Measurements from ENCODE around the gene LTA4H. TPM values are rescaled to one million over a fixed set of nuclear protein-coding genes. Genes with fewer than 3 reads are reported as not detected.

LTA4H gene
- total RNA-seq, 1 donor from 2014 or later: 567 TPM

DNA sequence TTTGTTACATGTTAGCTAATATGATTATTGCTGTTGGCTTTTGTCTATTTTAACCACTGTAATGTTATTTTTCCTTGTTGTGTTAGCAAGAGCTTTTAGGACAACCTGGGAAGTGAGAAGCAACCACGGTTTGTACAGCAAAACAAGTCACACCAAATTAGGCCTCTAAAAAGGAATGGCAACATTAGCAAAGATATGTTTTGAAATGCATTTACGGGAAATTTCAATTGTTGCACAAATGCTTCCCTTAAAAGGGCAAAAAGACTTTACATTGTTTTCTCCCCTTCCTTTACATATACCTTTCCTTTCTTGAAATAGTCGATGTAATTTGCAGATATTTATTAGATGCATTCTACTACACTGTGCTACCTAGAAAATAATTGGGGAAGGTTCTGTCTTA, 4.1 kb upstream of the LTA4H start:
- H3K4me1 ChIP-seq: peaks cover 14% of the 10 kb centered on the region
- ATAC-seq (no peak), DNase-seq (no peak)
- intact Hi-C loops (cut with DNase I): no loop called here
- H3K4me3 ChIP-seq: no peak overlapping the region
- H3K27ac ChIP-seq: no peak overlapping the region
- H3K9me3 ChIP-seq: no peaks in the 10 kb centered on the region
- no peaks in the 10 kb centered on the region for H3K27me3 ChIP-seq (ENCODE audit: low read depth)
- TF ChIP-seq, protein P1, sequence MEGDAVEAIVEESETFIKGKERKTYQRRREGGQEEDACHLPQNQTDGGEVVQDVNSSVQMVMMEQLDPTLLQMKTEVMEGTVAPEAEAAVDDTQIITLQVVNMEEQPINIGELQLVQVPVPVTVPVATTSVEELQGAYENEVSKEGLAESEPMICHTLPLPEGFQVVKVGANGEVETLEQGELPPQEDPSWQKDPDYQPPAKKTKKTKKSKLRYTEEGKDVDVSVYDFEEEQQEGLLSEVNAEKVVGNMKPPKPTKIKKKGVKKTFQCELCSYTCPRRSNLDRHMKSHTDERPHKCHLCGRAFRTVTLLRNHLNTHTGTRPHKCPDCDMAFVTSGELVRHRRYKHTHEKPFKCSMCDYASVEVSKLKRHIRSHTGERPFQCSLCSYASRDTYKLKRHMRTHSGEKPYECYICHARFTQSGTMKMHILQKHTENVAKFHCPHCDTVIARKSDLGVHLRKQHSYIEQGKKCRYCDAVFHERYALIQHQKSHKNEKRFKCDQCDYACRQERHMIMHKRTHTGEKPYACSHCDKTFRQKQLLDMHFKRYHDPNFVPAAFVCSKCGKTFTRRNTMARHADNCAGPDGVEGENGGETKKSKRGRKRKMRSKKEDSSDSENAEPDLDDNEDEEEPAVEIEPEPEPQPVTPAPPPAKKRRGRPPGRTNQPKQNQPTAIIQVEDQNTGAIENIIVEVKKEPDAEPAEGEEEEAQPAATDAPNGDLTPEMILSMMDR (IDR thresholded peaks at IDR 0.05): no peak
- H3K36me3 ChIP-seq: no peaks in the 10 kb centered on the region

DNA sequence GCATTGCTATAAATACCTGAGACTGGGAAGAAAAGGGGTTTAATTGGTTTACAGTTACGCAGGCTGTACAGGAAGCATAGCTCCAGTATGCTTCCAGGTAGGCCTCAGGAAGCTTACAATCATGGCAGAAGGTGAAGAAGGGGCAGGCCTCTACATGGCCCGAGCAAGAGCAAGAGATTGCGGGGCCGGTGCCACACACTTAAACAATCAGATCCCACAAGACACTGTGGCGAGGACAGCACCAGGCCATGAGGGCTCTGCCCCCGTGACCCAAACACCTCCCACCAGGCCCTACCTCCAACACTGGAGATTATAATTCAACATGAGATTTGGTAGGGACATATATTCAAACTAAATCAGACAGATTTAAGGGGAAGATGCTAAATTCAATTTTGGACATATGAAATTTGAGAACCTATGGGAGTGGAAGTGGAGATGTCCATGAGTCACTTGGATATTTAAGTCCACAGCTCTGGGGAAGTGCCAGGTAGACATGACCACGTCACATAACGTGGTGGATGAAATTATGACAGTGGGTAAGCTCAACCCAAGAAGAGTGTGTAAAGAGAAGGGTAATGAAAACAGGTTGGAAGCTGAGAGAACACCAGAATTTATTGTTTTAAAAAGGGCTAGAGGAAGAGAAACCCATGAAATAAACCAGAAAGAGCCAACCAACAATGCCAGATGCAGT, 1.5 kb upstream of the LTA4H start:
- DNase-seq (no peak), ATAC-seq (no peak)
- no peaks in the 10 kb centered on the region for H3K9me3 ChIP-seq
- no peak overlapping the region for H3K27ac ChIP-seq
- H3K36me3 ChIP-seq: no peaks in the 10 kb centered on the region
- H3K4me1 ChIP-seq: peaks cover 16% of the 10 kb centered on the region
- intact Hi-C loops (cut with DNase I): no loop called here
- no peak overlapping the region for H3K4me3 ChIP-seq
- no peaks in the 10 kb centered on the region for H3K27me3 ChIP-seq (ENCODE audit: low read depth)
- TF ChIP-seq, protein P1 (IDR thresholded peaks at IDR 0.05): no peak

- no peaks in the 10 kb centered on the region for H3K9me3 ChIP-seq
- peak overlapping the region; percentile 89 for H3K27ac ChIP-seq
- DNase-seq (peak; percentile 52), ATAC-seq (peak; percentile 11 to 50)
- intact Hi-C loops (cut with DNase I): no loop called here
- H3K4me1 ChIP-seq: peaks cover 33% of the 10 kb centered on the region
- TF ChIP-seq, protein P1 (IDR thresholded peaks at IDR 0.05): no peak
- H3K27me3 ChIP-seq (ENCODE audit: low read depth): no peaks in the 10 kb centered on the region
- H3K4me3 ChIP-seq: peak overlapping the region; percentile 98
- H3K36me3 ChIP-seq: no peaks in the 10 kb centered on the region
Measured at GRCh38 chr12:96034621-96035282, 635 bp downstream of the LTA4H start.

- no peaks in the 10 kb centered on the region for H3K27me3 ChIP-seq (ENCODE audit: low read depth)
- intact Hi-C loops (cut with DNase I): no loop called here
- H3K4me3 ChIP-seq: peak overlapping the region; percentile 98
- TF ChIP-seq, protein P1 (IDR thresholded peaks at IDR 0.05): no peak
- H3K4me1 ChIP-seq: peaks cover 43% of the 10 kb centered on the region
- no peaks in the 10 kb centered on the region for H3K36me3 ChIP-seq
- peak overlapping the region; percentile 89 for H3K27ac ChIP-seq
- no peaks in the 10 kb centered on the region for H3K9me3 ChIP-seq
- ATAC-seq (no peak), DNase-seq (no peak)
Measured at GRCh38 chr12:96033549-96034389, 1.6 kb downstream of the LTA4H start.

DNA sequence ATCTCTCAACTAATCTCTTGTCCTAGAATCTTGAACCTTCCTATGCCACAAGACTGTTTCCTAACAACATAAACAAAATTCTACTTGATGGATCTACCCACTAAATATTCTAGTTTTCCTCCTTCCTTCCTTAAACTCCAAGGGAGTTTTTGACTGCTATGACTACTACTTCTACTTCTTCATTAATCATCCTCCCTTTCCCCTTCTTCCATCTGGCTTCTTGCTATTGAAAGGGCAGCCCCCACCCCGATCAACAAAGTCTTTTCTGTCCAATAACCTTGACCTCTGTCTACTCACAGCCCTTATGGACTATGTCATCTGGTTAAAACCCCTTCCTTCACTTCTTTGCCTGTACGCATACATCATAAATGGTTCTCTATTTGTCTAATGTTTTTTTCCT, 5.6 kb downstream of the LTA4H start:
- H3K9me3 ChIP-seq: no peaks in the 10 kb centered on the region
- peaks cover 38% of the 10 kb centered on the region for H3K4me1 ChIP-seq
- H3K27me3 ChIP-seq (ENCODE audit: low read depth): no peaks in the 10 kb centered on the region
- peak overlapping the region; percentile 98 for H3K4me3 ChIP-seq
- intact Hi-C loops (cut with DNase I): no loop called here
- peaks cover 38% of the 10 kb centered on the region for H3K36me3 ChIP-seq
- ATAC-seq: no peak
- DNase-seq: no peak
- TF ChIP-seq, protein P1 (IDR thresholded peaks at IDR 0.05): no peak
- H3K27ac ChIP-seq: no peak overlapping the region
